Panc1 (cell line): Measurements from ENCODE around the gene ST6GAL2. TPM values are rescaled to one million over a fixed set of nuclear protein-coding genes. Genes with fewer than 3 reads are reported as not detected.

Experiments
- ATAC-seq: fragments of 200-7000 bp; cut with Tn5 transposase; 2 replicates; pipeline ENCODE4 v1.9.1; 2020; ENCODE audit warnings: mild to moderate bottlenecking, moderate library complexity
- BruUV-seq: library from RNA; stranded (reverse); fragments of 400-500 nt; replicated peaks from 2 replicates; lab custom pipeline; 2021; lab: Mats Ljungman, UMichigan
- CTCF ChIA-PET: fragments of 300-600 bp; sonication (Branson Sonifier 250); formaldehyde crosslinking; loops from one replicate; lab custom pipeline; 2022; ENCODE audit warnings: antibody characterized with exemption; lab: Charles Lee
- POLR2A ChIA-PET: fragments of 300-600 bp; sonication (Branson Sonifier 250); formaldehyde crosslinking; loops from one replicate; lab custom pipeline; 2022; ENCODE audit warnings: antibody characterized with exemption; lab: Charles Lee
- DNase-seq: peaks from one replicate; pipeline ENCODE4 v3.0.0-alpha.2; 2010; ENCODE audit warnings: low read depth, low spot score
- H3K27ac ChIP-seq: 2 replicates; pipeline ENCODE4 v1.5.1; 2011; ENCODE audit warnings: mild to moderate bottlenecking, low read length, inconsistent platforms
- H3K27me3 ChIP-seq: fragments of 200-500 bp; sonication (Bioruptor generic); 2 replicates; pipeline ENCODE4 v1.6.0; 2014; ENCODE audit warnings: low read length, inconsistent platforms; ENCODE audit not compliant: control insufficient read depth, insufficient read depth
- H3K36me3 ChIP-seq: fragments of 200-500 bp; sonication (Bioruptor generic); 2 replicates; pipeline ENCODE4 v1.5.1; 2014; ENCODE audit warnings: inconsistent platforms, mild to moderate bottlenecking, low read length, moderate library complexity; ENCODE audit not compliant: control insufficient read depth, insufficient read depth
- H3K4me1 ChIP-seq: 2 replicates; pipeline ENCODE4 v1.5.1; 2011; ENCODE audit warnings: inconsistent platforms, mild to moderate bottlenecking, low read length, moderate library complexity; ENCODE audit not compliant: control insufficient read depth, insufficient read depth
- H3K4me3 ChIP-seq, 2 experiments: 2 replicates each; pipeline ENCODE4 v1.5.1; 2011 to 2012; ENCODE audit warnings: low read depth in 2 of 2, low read length in 2 of 2, mild to moderate bottlenecking in 2 of 2, inconsistent platforms in 1 of 2, moderate library complexity in 1 of 2
- H3K9me3 ChIP-seq: fragments of 200-500 bp; sonication (Bioruptor generic); 2 replicates; pipeline ENCODE4 v1.5.1; 2014; ENCODE audit warnings: low read depth, mild to moderate bottlenecking, inconsistent platforms, low read length, moderate library complexity; ENCODE audit not compliant: control insufficient read depth, insufficient read depth
- CTCF ChIP-seq: fragments of 450-650 bp; IDR thresholded peaks from 2 replicates; pipeline ENCODE4 v1.5.1; 2017; ENCODE audit warnings: mild to moderate bottlenecking
- POLR2AphosphoS5 ChIP-seq: IDR thresholded peaks from 2 replicates; pipeline ENCODE4 v1.6.1; 2012; ENCODE audit warnings: mild to moderate bottlenecking, low read depth, low read length, moderate library complexity
- REST ChIP-seq, 2 experiments: IDR thresholded peaks; 2 replicates each; pipeline ENCODE4 v1.6.1; 2011 to 2012; ENCODE audit warnings: low read depth in 2 of 2, control low read depth in 1 of 2, low read length in 1 of 2, mild to moderate bottlenecking in 1 of 2, moderate library complexity in 1 of 2; ENCODE audit not compliant: insufficient read depth in 1 of 2
- SIN3A ChIP-seq: IDR thresholded peaks from 2 replicates; pipeline ENCODE4 v1.6.1; 2012; ENCODE audit warnings: low read depth, mild to moderate bottlenecking, low read length, moderate library complexity, borderline replicate concordance; ENCODE audit not compliant: insufficient read depth
- TCF7L2 ChIP-seq: IDR thresholded peaks from 2 replicates; pipeline ENCODE4 v1.6.1; 2011; ENCODE audit warnings: mild to moderate bottlenecking, low read depth, low read length, inconsistent platforms
- in situ Hi-C: cut with HindIII; loops from 2 replicates; pipeline ENCODE4 v1.10.0; 2016; ENCODE audit warnings: low sequenced_read_pairs, low pct_unique_long_range_greater_than_20kb
- intact Hi-C: fragments of 100-400 bp; cut with micrococcal nuclease; formaldehyde crosslinking; loops from one replicate; pipeline ENCODE4 v1.10.0; 2022; ENCODE audit not compliant: unreplicated experiment
- total RNA-seq: library from RNA; stranded (reverse); gene quantifications from one replicate; pipeline ENCODE4 v1.2.1, GENCODE V29; 2021; ENCODE audit not compliant: unreplicated experiment

The ST6GAL2 gene
- total RNA-seq, 1 experiment from 2014 or later, result not detected

DNA sequence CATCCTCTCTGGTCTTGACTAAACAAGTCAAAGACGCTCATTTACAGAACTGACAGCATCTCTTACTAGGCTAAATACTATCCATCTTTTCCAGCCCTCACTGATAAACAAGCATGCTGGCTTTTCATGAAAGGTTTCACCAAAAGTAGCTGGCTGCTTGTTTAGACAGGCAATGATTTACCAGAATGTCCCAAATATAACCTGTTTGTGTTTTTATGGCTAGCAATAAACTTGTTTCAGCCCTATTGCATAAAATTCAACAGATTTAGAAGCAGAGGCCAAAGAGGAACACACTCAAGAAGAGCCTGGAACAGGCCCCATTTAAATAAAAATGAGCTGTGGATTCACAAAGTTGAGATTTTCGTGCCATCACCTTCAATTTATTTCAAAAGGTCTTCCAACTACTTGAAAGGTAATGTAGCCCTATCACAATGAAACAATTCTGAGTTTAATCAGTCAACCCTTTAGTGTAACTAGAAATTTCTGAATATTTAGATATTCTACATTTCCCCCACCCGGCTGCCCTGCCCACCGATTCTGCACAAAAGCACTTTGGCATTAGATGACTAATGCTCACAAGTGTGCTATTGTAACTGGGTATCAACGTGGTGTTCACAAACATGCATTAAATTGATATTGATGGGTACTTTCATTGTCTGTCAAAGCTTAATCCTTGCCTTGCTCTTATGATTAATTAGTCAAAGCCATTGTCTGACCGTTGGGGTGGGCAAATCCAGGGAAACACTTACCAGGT lies 54.0 kb downstream of the ST6GAL2 start:
- H3K27ac ChIP-seq, result no peak overlapping the region
- no peaks in the 10 kb centered on the region; the same call in 1 of the 2 replicates for H3K27me3 ChIP-seq
- BruUV-seq, result no TSS peak
- ATAC-seq, result no peak
- intact Hi-C loops (no loop called here), in situ Hi-C loops (no loop called here)
- TF ChIP-seq CTCF, result no peak
- TF ChIP-seq TCF7L2, result no peak
- no peak for TF ChIP-seq SIN3A
- no peak for TF ChIP-seq POLR2AphosphoS5
- no peak for TF ChIP-seq REST (IDR thresholded peaks at IDR 0.05; ENCODE audit: insufficient read depth in 1 of 2, low read depth in 2 of 2, low read length in 1 of 2)
- CTCF ChIA-PET, result no interaction called here
- H3K36me3 ChIP-seq, result no peaks in the 10 kb centered on the region
- H3K4me3 ChIP-seq, result no peak overlapping the region
- no peak for DNase-seq
- H3K9me3 ChIP-seq, result no peaks in the 10 kb centered on the region
- POLR2A ChIA-PET, result no interaction called here
- H3K4me1 ChIP-seq, result no peaks in the 10 kb centered on the region

- Histone ChIP-seq H3K27me3 (no peaks in the 10 kb centered on the region; the same call in 1 of the 2 replicates), H3K27ac (no peak overlapping the region), H3K36me3 (no peaks in the 10 kb centered on the region), H3K4me3 (no peak overlapping the region), H3K9me3 (no peaks in the 10 kb centered on the region), H3K4me1 (no peaks in the 10 kb centered on the region)
- in situ Hi-C loops, result no loop called here
- TF ChIP-seq POLR2AphosphoS5 (no peak), REST (IDR thresholded peaks at IDR 0.05; ENCODE audit: insufficient read depth in 1 of 2, low read depth in 2 of 2, low read length in 1 of 2) (no peak), CTCF (no peak), SIN3A (no peak), TCF7L2 (no peak)
- ATAC-seq (no peak), DNase-seq (no peak)
- intact Hi-C loops, result no loop called here
- POLR2A ChIA-PET, result no interaction called here
- BruUV-seq, result no TSS peak
- CTCF ChIA-PET, result no interaction called here
These were observed 54.7 kb downstream of the ST6GAL2 start for GRCh38 chr2:106831241-106831640.
